DND-41 (cell line): ENCODE measurements around the gene MSX2.

Experiments used
- EZH2 ChIP-seq: IDR thresholded peaks from 3 replicates; pipeline ENCODE4 v1.6.1; 2012; ENCODE audit warnings: borderline replicate concordance, low read depth, mild to moderate bottlenecking, moderate library complexity, low read length, inconsistent platforms; ENCODE audit not compliant: severe bottlenecking
- TF ChIP-seq, protein P1 (sequence below): IDR thresholded peaks from 2 replicates; pipeline ENCODE4 v1.5.1; 2012; ENCODE audit warnings: borderline replicate concordance, low read length, moderate library complexity, mild to moderate bottlenecking; ENCODE audit not compliant: poor library complexity, severe bottlenecking; ENCODE audit errors: extremely low read depth

GRCh38 chr5:174736777-174737176, 12.4 kb downstream of the MSX2 start:
- TF ChIP-seq, protein P1, sequence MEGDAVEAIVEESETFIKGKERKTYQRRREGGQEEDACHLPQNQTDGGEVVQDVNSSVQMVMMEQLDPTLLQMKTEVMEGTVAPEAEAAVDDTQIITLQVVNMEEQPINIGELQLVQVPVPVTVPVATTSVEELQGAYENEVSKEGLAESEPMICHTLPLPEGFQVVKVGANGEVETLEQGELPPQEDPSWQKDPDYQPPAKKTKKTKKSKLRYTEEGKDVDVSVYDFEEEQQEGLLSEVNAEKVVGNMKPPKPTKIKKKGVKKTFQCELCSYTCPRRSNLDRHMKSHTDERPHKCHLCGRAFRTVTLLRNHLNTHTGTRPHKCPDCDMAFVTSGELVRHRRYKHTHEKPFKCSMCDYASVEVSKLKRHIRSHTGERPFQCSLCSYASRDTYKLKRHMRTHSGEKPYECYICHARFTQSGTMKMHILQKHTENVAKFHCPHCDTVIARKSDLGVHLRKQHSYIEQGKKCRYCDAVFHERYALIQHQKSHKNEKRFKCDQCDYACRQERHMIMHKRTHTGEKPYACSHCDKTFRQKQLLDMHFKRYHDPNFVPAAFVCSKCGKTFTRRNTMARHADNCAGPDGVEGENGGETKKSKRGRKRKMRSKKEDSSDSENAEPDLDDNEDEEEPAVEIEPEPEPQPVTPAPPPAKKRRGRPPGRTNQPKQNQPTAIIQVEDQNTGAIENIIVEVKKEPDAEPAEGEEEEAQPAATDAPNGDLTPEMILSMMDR = no peak
- TF ChIP-seq EZH2 = no peak
